22Rv1 (cell line): ENCODE data around the gene LIMA1.
"Not testable (repeated sequence)": the region's sequence is repeated elsewhere in the genome, so short reads cannot be mapped to it uniquely, and the experiment has no call there.

Source experiments
- ZFX ChIP-seq: fragments of 450-650 bp; IDR thresholded peaks from 2 replicates; pipeline ENCODE4 v1.6.1; 2017; ENCODE audit warnings: antibody characterized with exemption, borderline replicate concordance
- TF ChIP-seq, protein P1 (sequence below): fragments of 450-650 bp; IDR thresholded peaks from 2 replicates; pipeline ENCODE4 v1.5.1; 2017; ENCODE audit warnings: mild to moderate bottlenecking

DNA sequence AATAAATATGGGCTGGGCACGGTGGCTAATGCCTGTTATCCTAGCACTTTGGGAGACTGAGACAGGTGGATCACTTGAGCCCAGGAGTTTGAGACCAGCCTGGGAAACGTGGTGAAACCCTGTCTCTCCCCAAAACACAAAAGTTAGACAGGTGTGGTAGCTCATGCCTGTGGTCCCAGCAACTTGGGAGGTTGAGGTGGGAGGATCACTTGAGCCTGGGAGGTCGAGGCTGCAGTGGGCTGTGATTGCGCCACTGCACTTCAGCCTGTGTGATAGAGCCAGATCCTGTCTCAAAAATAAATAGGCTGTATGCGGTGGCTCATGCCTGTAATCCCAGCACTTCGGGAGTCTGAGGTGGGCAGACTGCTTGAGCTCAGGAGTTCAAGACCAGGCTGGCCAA, 135.3 kb downstream of the LIMA1 start:
- TF ChIP-seq, protein P1, sequence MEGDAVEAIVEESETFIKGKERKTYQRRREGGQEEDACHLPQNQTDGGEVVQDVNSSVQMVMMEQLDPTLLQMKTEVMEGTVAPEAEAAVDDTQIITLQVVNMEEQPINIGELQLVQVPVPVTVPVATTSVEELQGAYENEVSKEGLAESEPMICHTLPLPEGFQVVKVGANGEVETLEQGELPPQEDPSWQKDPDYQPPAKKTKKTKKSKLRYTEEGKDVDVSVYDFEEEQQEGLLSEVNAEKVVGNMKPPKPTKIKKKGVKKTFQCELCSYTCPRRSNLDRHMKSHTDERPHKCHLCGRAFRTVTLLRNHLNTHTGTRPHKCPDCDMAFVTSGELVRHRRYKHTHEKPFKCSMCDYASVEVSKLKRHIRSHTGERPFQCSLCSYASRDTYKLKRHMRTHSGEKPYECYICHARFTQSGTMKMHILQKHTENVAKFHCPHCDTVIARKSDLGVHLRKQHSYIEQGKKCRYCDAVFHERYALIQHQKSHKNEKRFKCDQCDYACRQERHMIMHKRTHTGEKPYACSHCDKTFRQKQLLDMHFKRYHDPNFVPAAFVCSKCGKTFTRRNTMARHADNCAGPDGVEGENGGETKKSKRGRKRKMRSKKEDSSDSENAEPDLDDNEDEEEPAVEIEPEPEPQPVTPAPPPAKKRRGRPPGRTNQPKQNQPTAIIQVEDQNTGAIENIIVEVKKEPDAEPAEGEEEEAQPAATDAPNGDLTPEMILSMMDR: not testable (repeated sequence)
- TF ChIP-seq ZFX: not testable (repeated sequence)
